Naive thymus-derived CD4-positive, alpha-beta T cell (primary cell): ENCODE measurements around the gene SYT3. TPM values are rescaled to one million over a fixed set of nuclear protein-coding genes. Genes with fewer than 3 reads are reported as not detected.
A peak's percentile ranks its signal among the peaks of the same experiment; 100 is the strongest.

Experiments
- ATAC-seq: fragments of 150-1000 bp; cut with Tn5 transposase; 2 replicates; pipeline ENCODE4 v1.10.0; 2021; ENCODE audit warnings: mild to moderate bottlenecking, moderate library complexity
- CTCF ChIA-PET: fragments of 350-600 bp; sonication (Branson Sonifier 250); formaldehyde crosslinking; loops from one replicate; lab custom pipeline; 2021; ENCODE audit warnings: antibody characterized with exemption; lab: Charles Lee
- POLR2A ChIA-PET: fragments of 350-600 bp; sonication (Branson Sonifier 250); formaldehyde crosslinking; loops from one replicate; lab custom pipeline; 2021; ENCODE audit warnings: antibody characterized with exemption, inconsistent platforms; lab: Charles Lee
- DNase-seq, 9 donors: peaks; one replicate each; pipeline versions ENCODE4 v3.0.0 to v3.0.0-alpha.2; 2020 to 2022; ENCODE audit warnings: mixed read lengths in 1 of 9
- H3K27ac ChIP-seq: one replicate; pipeline ENCODE4 v1.7.0; 2013; ENCODE audit warnings: mild to moderate bottlenecking, low read depth, low read length, moderate library complexity
- H3K27me3 ChIP-seq, 2 donors: one replicate each; pipeline ENCODE4 v1.7.0; 2013; ENCODE audit warnings: low read length in 2 of 2, mild to moderate bottlenecking in 2 of 2, moderate library complexity in 2 of 2; ENCODE audit not compliant: control insufficient read depth in 2 of 2, insufficient read depth in 2 of 2
- H3K36me3 ChIP-seq, 3 experiments: 1 replicate in 2 of 3; 2 replicates in 1 of 3; pipeline ENCODE4 v1.7.0; 2013; ENCODE audit warnings: low read length in 3 of 3, mild to moderate bottlenecking in 3 of 3, moderate library complexity in 1 of 3; ENCODE audit not compliant: insufficient read depth in 3 of 3, control insufficient read depth in 2 of 3
- H3K4me1 ChIP-seq, 2 donors: one replicate each; pipeline ENCODE4 v1.7.0; 2013; ENCODE audit warnings: low read length in 2 of 2, mild to moderate bottlenecking in 2 of 2, moderate library complexity in 1 of 2; ENCODE audit not compliant: control insufficient read depth in 2 of 2, insufficient read depth in 2 of 2
- H3K4me3 ChIP-seq: 2 replicates; pipeline ENCODE4 v1.7.0; 2013; ENCODE audit warnings: mild to moderate bottlenecking, low read length
- H3K9me3 ChIP-seq, 3 experiments: 1 replicate in 2 of 3; 2 replicates in 1 of 3; pipeline ENCODE4 v1.7.0; 2013; ENCODE audit warnings: low read length in 3 of 3; ENCODE audit not compliant: control insufficient read depth in 2 of 3
- H3K27ac Mint-ChIP-seq, 9 donors: one replicate each; pipeline ENCODE4 v1.8.0; 2020 to 2022; ENCODE audit warnings: mixed read lengths in 9 of 9, mild to moderate bottlenecking in 8 of 9, moderate library complexity in 5 of 9, inconsistent platforms in 2 of 9
- H3K27me3 Mint-ChIP-seq, 5 donors: one replicate each; pipeline ENCODE4 v1.8.0; 2021 to 2022; ENCODE audit warnings: mixed read lengths in 5 of 5, mild to moderate bottlenecking in 1 of 5
- H3K36me3 Mint-ChIP-seq, 5 donors: one replicate each; pipeline ENCODE4 v1.8.0; 2020 to 2022; ENCODE audit warnings: mixed read lengths in 5 of 5, mild to moderate bottlenecking in 3 of 5, inconsistent platforms in 1 of 5
- H3K4me1 Mint-ChIP-seq, 7 donors: one replicate each; pipeline ENCODE4 v1.8.0; 2020 to 2022; ENCODE audit warnings: mixed read lengths in 7 of 7, mild to moderate bottlenecking in 3 of 7, inconsistent platforms in 1 of 7
- H3K4me3 Mint-ChIP-seq, 10 donors: one replicate each; pipeline ENCODE4 v1.8.0; 2020 to 2022; ENCODE audit warnings: mild to moderate bottlenecking in 10 of 10, mixed read lengths in 10 of 10, moderate library complexity in 6 of 10, inconsistent platforms in 2 of 10
- H3K9me3 Mint-ChIP-seq, 11 donors: one replicate each; pipeline ENCODE4 v1.8.0; 2020 to 2022; ENCODE audit warnings: mixed read lengths in 11 of 11, mild to moderate bottlenecking in 4 of 11, inconsistent platforms in 1 of 11, moderate library complexity in 1 of 11
- intact Hi-C, 2 donors: fragments of 100-400 bp; cut with micrococcal nuclease; formaldehyde crosslinking; loops; one replicate each; pipeline ENCODE4 v1.15.1; 2023
- polyA plus RNA-seq, 2 donors: library from polyadenylated mRNA; unstranded; fragments of 300-500 nt; fragmentation: Illumina TruSeq; gene quantifications; one replicate each; pipeline ENCODE4 v1.2.3, GENCODE V29; 2021
- total RNA-seq, 6 experiments: library from RNA in 5 of 6; stranded (reverse) in 5 of 6; gene quantifications; 1 replicate in 5 of 6; 2 replicates in 1 of 6; pipeline ENCODE4 v1.2.3 and lab custom pipeline; 2021 to 2026

SYT3 gene
- total and polyA plus RNA-seq, 7 experiments from 2014 or later, result 0.13 to 0.47 (median 0.15) TPM; not detected in 3

- Mint-ChIP-seq H3K9me3 (peaks cover 0 to 24% (median 14%) of the 10 kb centered on the region in 11 donors), H3K36me3 (peaks cover 0 to 6% (median 0%) of the 10 kb centered on the region in 5 donors), H3K27me3 (peaks cover 27 to 49% (median 43%) of the 10 kb centered on the region in 5 donors), H3K4me1 (peaks cover 0 to 11% (median 6%) of the 10 kb centered on the region in 7 donors), H3K4me3 (peak overlapping the region in 8 of 10 donors; percentile 39 to 89 (median 48)), H3K27ac (no peak overlapping the region)
- no peaks in the 10 kb centered on the region for H3K4me1 ChIP-seq
- H3K9me3 ChIP-seq, result peaks cover 0 to 4% (median 0%) of the 10 kb centered on the region in 3 experiments
- CTCF ChIA-PET, result no interaction called here
- H3K4me3 ChIP-seq, result no peak overlapping the region
- no peaks in the 10 kb centered on the region for H3K36me3 ChIP-seq
- POLR2A ChIA-PET, result no interaction called here
- H3K27ac ChIP-seq, result no peak overlapping the region
- no peaks in the 10 kb centered on the region for H3K27me3 ChIP-seq
- ATAC-seq (no peak), DNase-seq (no peak)
- intact Hi-C loops, result no loop called here
Observed at GRCh38 chr19:50640368-50640767, 687 bp upstream of the SYT3 start.

DNA sequence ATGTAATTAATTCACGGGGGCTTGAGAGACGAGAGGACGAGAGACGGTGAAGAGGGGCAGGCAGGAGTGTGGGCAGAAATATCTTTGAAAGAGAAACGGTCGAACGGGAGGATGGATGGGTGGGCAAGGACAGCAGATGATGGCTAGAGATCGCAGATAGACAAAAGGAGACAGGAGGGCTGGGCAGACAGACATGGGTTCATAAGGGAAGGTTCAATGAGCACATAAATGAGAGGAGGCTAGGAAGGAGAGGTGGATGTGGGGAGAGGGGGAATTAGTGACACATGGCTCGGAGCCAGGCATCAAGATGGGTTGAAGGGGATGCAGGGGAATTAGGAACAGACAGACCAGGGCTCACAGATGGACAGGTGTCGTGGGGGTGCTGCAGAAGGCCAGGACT is 1.1 kb downstream of the SYT3 start:
- Histone ChIP-seq H3K36me3 (no peaks in the 10 kb centered on the region), H3K4me1 (no peaks in the 10 kb centered on the region), H3K9me3 (peaks cover 0 to 17% (median 0%) of the 10 kb centered on the region in 3 experiments), H3K27me3 (no peaks in the 10 kb centered on the region), H3K27ac (no peak overlapping the region), H3K4me3 (no peak overlapping the region)
- peaks cover 0 to 39% (median 23%) of the 10 kb centered on the region in 11 donors for H3K9me3 Mint-ChIP-seq
- intact Hi-C loops, result no loop called here
- H3K27me3 Mint-ChIP-seq, result peaks cover 27 to 53% (median 43%) of the 10 kb centered on the region in 5 donors
- peak overlapping the region; percentile 8 to 89 (median 40) for H3K4me3 Mint-ChIP-seq
- DNase-seq, result no peak
- ChIA-PET POLR2A (interaction anchor here (0.6 kb wide), 1 partner anchor 423 kb away, joined by 4 read pairs; no protein-coding TSS in a partner anchor), CTCF (no interaction called here)
- H3K27ac Mint-ChIP-seq, result peak overlapping the region in 1 of 9 donors; percentile 57
- no peak for ATAC-seq
- peaks cover 0 to 11% (median 6%) of the 10 kb centered on the region in 7 donors for H3K4me1 Mint-ChIP-seq
- peaks cover 0 to 14% (median 0%) of the 10 kb centered on the region in 5 donors for H3K36me3 Mint-ChIP-seq

GRCh38 chr19:50636317-50637085 is 3.2 kb downstream of the SYT3 start:
- peaks cover 27 to 65% (median 41%) of the 10 kb centered on the region in 5 donors for H3K27me3 Mint-ChIP-seq
- no peak overlapping the region for H3K4me3 Mint-ChIP-seq

DNA sequence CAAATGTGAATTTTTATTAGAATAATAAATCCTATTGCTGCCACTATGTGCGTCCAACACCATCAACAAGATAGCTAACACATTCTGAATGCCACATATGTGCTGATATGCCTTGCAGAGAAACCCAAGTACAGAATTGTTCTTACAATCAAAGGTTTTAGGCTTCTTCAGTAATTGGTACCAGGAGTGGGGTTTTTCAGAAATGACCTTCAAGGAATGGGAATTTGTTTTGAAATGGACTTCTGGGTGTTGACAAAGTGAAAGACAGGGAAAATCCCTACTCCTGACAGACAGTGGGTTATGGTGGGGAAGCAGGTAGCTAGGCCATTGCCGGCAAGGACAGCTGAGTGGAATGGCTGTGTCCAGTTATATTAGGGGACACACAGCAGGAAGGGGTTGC is 5.7 kb downstream of the SYT3 start:
- ATAC-seq (no peak), DNase-seq (no peak)
- ChIA-PET POLR2A (no interaction called here), CTCF (no interaction called here)
- peaks cover 26 to 60% (median 37%) of the 10 kb centered on the region in 5 donors for H3K27me3 Mint-ChIP-seq
- Histone ChIP-seq H3K27me3 (no peaks in the 10 kb centered on the region), H3K4me1 (no peaks in the 10 kb centered on the region), H3K9me3 (peaks cover 0 to 23% (median 0%) of the 10 kb centered on the region in 3 experiments), H3K27ac (no peak overlapping the region), H3K4me3 (no peak overlapping the region), H3K36me3 (no peaks in the 10 kb centered on the region)
- peaks cover 0 to 18% (median 0%) of the 10 kb centered on the region in 5 donors for H3K36me3 Mint-ChIP-seq
- intact Hi-C loops, result no loop called here
- no peak overlapping the region for H3K27ac Mint-ChIP-seq
- H3K4me1 Mint-ChIP-seq, result peaks cover 0 to 8% (median 6%) of the 10 kb centered on the region in 7 donors
- peaks cover 4 to 52% (median 34%) of the 10 kb centered on the region in 11 donors for H3K9me3 Mint-ChIP-seq
- no peak overlapping the region for H3K4me3 Mint-ChIP-seq

More at GRCh38 chr19:50636317-50637085, 3.2 kb downstream of the SYT3 start:
- CTCF ChIA-PET, result no interaction called here
- no peak overlapping the region for H3K4me3 ChIP-seq
- ATAC-seq (no peak), DNase-seq (no peak)
- no peaks in the 10 kb centered on the region for H3K36me3 ChIP-seq
- peaks cover 0 to 23% (median 0%) of the 10 kb centered on the region in 3 experiments for H3K9me3 ChIP-seq
- intact Hi-C loops, result no loop called here
- H3K27ac ChIP-seq, result no peak overlapping the region
- POLR2A ChIA-PET, result no interaction called here
- Mint-ChIP-seq H3K9me3 (peaks cover 4 to 52% (median 34%) of the 10 kb centered on the region in 11 donors), H3K4me1 (peaks cover 0 to 11% (median 6%) of the 10 kb centered on the region in 7 donors), H3K27ac (no peak overlapping the region), H3K36me3 (peaks cover 0 to 18% (median 0%) of the 10 kb centered on the region in 5 donors)
- H3K27me3 ChIP-seq, result no peaks in the 10 kb centered on the region
- no peaks in the 10 kb centered on the region for H3K4me1 ChIP-seq

- H3K9me3 ChIP-seq, result peaks cover 0 to 23% (median 0%) of the 10 kb centered on the region in 3 experiments
- Mint-ChIP-seq H3K27me3 (peaks cover 20 to 54% (median 32%) of the 10 kb centered on the region in 5 donors), H3K9me3 (peaks cover 4 to 50% (median 34%) of the 10 kb centered on the region in 11 donors), H3K4me1 (peaks cover 0 to 2% (median 2%) of the 10 kb centered on the region in 7 donors), H3K36me3 (peaks cover 0 to 18% (median 0%) of the 10 kb centered on the region in 5 donors), H3K4me3 (no peak overlapping the region), H3K27ac (no peak overlapping the region)
- no peaks in the 10 kb centered on the region for H3K27me3 ChIP-seq
- no peak overlapping the region for H3K27ac ChIP-seq
- H3K4me1 ChIP-seq, result no peaks in the 10 kb centered on the region
- no peak for ATAC-seq
- POLR2A ChIA-PET, result no interaction called here
- no peaks in the 10 kb centered on the region for H3K36me3 ChIP-seq
- no peak for DNase-seq
- intact Hi-C loops, result no loop called here
- no peak overlapping the region for H3K4me3 ChIP-seq
- CTCF ChIA-PET, result no interaction called here
Observed at GRCh38 chr19:50633359-50633758, 6.3 kb downstream of the SYT3 start.

- ChIA-PET POLR2A (no interaction called here), CTCF (no interaction called here)
- ATAC-seq (no peak), DNase-seq (no peak)
- peaks cover 10 to 46% (median 25%) of the 10 kb centered on the region in 5 donors for H3K27me3 Mint-ChIP-seq
- Histone ChIP-seq H3K36me3 (no peaks in the 10 kb centered on the region), H3K27me3 (no peaks in the 10 kb centered on the region), H3K4me3 (no peak overlapping the region), H3K27ac (no peak overlapping the region), H3K9me3 (peaks cover 0 to 23% (median 0%) of the 10 kb centered on the region in 3 experiments), H3K4me1 (no peaks in the 10 kb centered on the region)
- no peak overlapping the region for H3K27ac Mint-ChIP-seq
- no peak overlapping the region for H3K4me3 Mint-ChIP-seq
- intact Hi-C loops, result no loop called here
- peaks cover 0 to 2% (median 0%) of the 10 kb centered on the region in 7 donors for H3K4me1 Mint-ChIP-seq
- H3K36me3 Mint-ChIP-seq, result peaks cover 0 to 18% (median 0%) of the 10 kb centered on the region in 5 donors
- peaks cover 4 to 50% (median 32%) of the 10 kb centered on the region in 11 donors for H3K9me3 Mint-ChIP-seq
Observed at GRCh38 chr19:50632151-50632835, 7.4 kb downstream of the SYT3 start.
